ENCODE data around the gene BTBD1.

The BTBD1 gene

DNA sequence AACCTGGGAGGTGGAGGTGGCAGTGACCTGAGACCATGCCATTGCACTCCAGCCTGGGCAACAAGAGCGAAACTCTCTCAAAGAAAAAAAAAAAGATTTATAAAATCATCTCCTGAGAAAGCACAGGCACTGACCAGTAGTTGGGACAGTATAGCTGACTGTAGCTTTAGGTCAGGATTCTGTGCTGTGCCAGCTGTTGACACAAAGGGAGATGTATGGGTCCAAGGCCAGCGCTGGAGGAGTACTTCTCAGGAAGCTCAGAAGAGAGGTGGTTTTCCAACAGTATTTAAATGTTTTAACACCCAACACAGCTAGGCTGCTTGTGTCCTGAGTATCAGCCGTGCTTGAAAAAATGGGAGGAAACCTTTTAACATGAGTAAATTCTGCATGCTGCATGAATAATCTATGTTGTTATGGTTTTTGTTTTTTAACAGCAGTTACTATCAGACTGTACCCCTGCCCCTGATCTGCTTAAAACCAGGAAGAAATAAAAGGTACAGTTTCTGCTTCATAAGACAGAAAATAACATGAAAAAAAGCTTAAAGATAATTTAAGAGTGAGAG lies 74.5 kb downstream of the BTBD1 start:
- DNase-seq (ENCODE audit: low read depth): no peak

GRCh38 chr15:82986442-82986780 lies 80.6 kb downstream of the BTBD1 start:
- no peak for DNase-seq (ENCODE audit: low read depth)

DNA sequence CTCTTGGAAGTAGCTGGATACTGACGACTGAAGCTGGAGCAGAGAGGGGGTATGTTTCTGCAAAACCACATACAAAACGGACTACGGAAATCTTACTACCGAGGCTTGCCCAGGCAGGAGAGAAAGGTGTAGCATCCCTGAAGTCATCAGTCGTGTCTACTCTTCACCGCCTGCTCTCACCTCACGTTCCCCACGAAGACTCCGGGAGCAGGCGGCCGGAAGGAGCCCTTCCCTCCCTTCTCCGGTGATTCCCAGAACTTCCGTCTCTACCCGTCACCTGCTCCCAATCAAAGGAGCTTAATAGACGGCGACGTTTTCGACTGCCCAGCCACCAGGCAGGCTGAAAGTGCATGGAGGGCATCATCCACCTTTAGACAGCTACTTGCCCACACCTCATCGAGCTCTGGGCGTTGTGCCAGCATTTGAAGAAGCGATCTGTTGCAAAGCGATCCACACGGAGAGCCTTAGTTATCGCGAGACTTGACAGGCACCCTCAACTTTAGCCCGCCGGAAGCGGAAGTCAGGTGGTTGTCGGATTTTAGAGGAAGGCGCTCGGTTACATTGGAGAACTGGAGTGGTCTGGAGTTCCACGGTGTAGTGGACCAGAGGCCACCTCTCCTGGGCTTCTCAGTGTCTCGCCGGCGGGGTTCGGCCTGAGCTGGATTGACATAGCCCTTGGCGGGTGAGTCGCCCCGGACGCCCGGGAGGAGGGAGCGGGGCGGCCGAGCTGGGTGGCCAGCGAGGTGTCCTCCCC lies 81.2 kb downstream of the BTBD1 start, which contains the start of gene RAMAC:
Gene RAMAC, plus strand, starts transcription at position 523 of the 754 bp plus-strand sequence. CDS start 2,809 bp downstream, outside the sequence.
- peak; percentile 93 for DNase-seq (ENCODE audit: low read depth)

GRCh38 chr15:82980981-82981380 lies 86.1 kb downstream of the BTBD1 start:
- no peak for DNase-seq (ENCODE audit: low read depth)

- no peak for DNase-seq (ENCODE audit: low read depth)
Measured at GRCh38 chr15:82979726-82980125, 87.3 kb downstream of the BTBD1 start.

DNA sequence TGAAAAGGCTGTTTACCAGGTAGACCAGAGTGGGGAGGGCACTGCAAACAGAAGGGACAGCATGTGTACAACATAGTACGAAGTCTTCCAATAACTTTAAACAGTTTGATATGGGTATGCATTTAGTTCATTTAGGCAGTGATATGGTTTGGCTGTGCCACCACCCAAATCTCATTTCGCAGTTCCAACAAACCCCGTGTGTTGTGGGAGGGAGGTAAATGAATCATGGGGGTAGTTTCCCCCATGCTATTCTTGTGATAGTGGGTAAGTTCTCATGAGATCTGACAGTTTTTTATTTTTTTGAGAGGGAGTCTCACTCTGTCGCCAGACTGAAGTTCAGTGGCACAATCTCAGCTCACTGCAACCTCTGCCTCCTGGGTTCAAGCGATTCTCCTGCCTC lies 88.6 kb downstream of the BTBD1 start:
- no peak for DNase-seq (ENCODE audit: low read depth)

GRCh38 chr15:82977076-82977475 lies 90.0 kb downstream of the BTBD1 start:
- no peak for DNase-seq (ENCODE audit: low read depth)

DNA sequence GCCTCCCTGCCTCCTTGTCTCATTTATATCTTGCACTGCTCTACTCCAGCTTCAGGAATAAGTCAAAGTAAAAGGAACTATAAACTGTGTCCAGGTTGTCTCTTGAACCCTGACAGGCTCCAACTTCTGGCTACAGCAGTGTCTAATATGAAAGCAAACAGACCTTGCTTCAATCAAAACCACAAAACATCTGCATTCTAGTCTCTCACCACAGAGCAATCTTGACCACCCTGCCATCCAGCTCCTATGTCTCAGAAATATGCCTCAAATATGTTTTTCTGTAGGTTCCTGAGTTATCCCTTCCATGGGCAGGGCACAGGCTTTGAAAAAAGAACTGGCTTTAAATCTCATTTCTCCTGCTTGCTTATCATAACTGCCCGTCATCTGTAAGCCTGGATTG lies 94.1 kb downstream of the BTBD1 start:
- no peak for DNase-seq (ENCODE audit: low read depth)

DNA sequence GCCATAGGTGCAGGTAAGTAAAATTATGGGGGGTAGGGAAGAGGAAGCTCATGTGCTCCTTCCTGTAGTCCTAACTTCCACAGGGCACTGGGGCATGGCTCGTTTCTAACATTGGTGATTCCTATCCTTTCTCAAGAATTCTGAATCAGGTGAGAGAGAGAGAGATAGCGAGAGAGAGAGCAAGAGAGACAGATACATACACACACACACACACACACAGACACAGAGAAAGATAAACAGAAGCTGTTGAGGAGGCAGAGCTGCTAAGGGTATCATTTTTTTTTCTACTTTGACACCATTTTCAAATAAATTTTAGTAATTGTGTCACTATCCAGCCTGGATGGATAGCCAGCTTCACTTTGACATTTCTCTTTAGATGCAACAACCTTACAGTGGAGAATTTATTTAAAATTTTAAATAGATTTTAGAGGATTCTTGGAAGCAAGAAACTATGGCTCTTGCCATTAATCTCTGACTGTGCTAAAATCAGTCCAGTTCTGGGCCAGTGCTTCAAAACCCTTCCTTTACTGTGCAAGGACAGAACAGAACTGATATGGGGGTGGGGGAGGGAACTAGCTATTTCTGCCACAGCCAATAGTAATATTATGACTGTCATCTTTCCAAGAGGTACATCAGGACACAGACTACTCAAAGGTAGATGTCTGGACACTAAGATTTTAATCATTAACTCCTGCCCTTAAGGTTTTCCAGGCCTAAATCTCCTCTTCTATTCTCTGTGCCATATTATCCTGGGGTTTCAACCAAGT lies 95.7 kb downstream of the BTBD1 start:
- no peak for DNase-seq (ENCODE audit: low read depth)

DNA sequence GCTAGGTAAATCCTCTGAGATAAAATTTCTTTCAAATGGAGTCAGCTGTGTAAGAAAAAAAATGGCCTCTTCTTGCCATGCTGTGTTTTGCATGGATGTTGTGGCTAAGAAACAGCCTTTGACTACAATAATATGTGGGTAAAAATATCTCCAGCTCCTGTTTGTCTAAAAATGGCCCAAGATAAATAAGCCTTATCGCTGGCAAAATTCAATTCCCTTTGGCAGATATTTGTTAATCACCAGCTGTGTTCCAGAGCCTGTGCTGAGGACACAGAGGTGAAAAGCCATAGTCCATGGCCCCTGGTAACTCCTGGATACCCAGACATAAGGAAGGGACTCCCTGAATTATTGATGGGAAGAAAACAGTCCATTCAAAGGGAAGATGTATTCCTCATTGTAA lies 96.4 kb downstream of the BTBD1 start:
- no peak for DNase-seq (ENCODE audit: low read depth)

GRCh38 chr15:82970078-82970686 lies 96.9 kb downstream of the BTBD1 start:
- no peak for DNase-seq (ENCODE audit: low read depth)

- DNase-seq (ENCODE audit: low read depth): no peak
Measured at GRCh38 chr15:82969353-82969752, 97.7 kb downstream of the BTBD1 start.

- peak; percentile 81 for DNase-seq (ENCODE audit: low read depth)
Measured at GRCh38 chr15:82968066-82968465, 99.0 kb downstream of the BTBD1 start.

- DNase-seq (ENCODE audit: low read depth): no peak
Measured at GRCh38 chr15:82966671-82967071, 100.4 kb downstream of the BTBD1 start.

Measured in stromal cell of bone marrow (primary cell).